ENCODE results near the gene VASN. TPM values are rescaled to one million over a fixed set of nuclear protein-coding genes. Genes with fewer than 3 reads are reported as not detected.

The VASN gene
- total RNA-seq, 1 donor from 2014 or later, result 3.1 TPM

GRCh38 chr16:4344983-4345835 is 26.4 kb upstream of the VASN start:
- no peak overlapping the region for H2AFZ ChIP-seq (replicated peaks)
- Mint-ChIP-seq H3K36me3 (peaks cover 13% of the 10 kb centered on the region), H3K27ac (no peak overlapping the region), H3K4me3 (peak overlapping the region; percentile 44), H3K9me3 (peaks cover 4% of the 10 kb centered on the region), H3K27me3 (ENCODE audit: insufficient read depth, low read depth) (peaks cover 15% of the 10 kb centered on the region), H3K4me1 (peaks cover 3% of the 10 kb centered on the region)
- H3K4me2 ChIP-seq, result no peak overlapping the region
- no peaks in the 10 kb centered on the region for H3K9me3 ChIP-seq (ENCODE audit: low read depth)
- peaks cover 5% of the 10 kb centered on the region for H3F3A ChIP-seq (ENCODE audit: low read depth)
- peaks cover 23% of the 10 kb centered on the region for H4K20me1 ChIP-seq (ENCODE audit: low read depth)
- no peaks in the 10 kb centered on the region for H3K4me1 ChIP-seq
- no peak overlapping the region for H3K27ac ChIP-seq
- peaks cover 70% of the 10 kb centered on the region for H3K79me2 ChIP-seq (ENCODE audit: low read depth)
- no peak overlapping the region for H3K4me3 ChIP-seq
- no peak for TF ChIP-seq EZH2 (IDR thresholded peaks at IDR 0.05)
- no peak for TF ChIP-seq CTCF (IDR thresholded peaks at IDR 0.05)
- DNase-seq (ENCODE audit: low spot score), result no peak
- no peak overlapping the region for H3K9ac ChIP-seq
- no peaks in the 10 kb centered on the region for H3K27me3 ChIP-seq
- no peaks in the 10 kb centered on the region for H3K36me3 ChIP-seq

- Mint-ChIP-seq H3K27me3 (ENCODE audit: insufficient read depth, low read depth) (peaks cover 15% of the 10 kb centered on the region), H3K9me3 (peaks cover 4% of the 10 kb centered on the region), H3K36me3 (peaks cover 13% of the 10 kb centered on the region), H3K27ac (no peak overlapping the region), H3K4me1 (peaks cover 3% of the 10 kb centered on the region), H3K4me3 (no peak overlapping the region)
- Histone ChIP-seq H3K79me2 (ENCODE audit: low read depth) (peaks cover 78% of the 10 kb centered on the region), H3K4me2 (no peak overlapping the region), H3K27me3 (no peaks in the 10 kb centered on the region), H3K4me1 (no peaks in the 10 kb centered on the region), H3K27ac (no peak overlapping the region), H3K4me3 (no peak overlapping the region), H3K9me3 (ENCODE audit: low read depth) (no peaks in the 10 kb centered on the region), H2AFZ (replicated peaks) (no peak overlapping the region), H3K36me3 (no peaks in the 10 kb centered on the region), H3K9ac (no peak overlapping the region), H4K20me1 (ENCODE audit: low read depth) (peaks cover 25% of the 10 kb centered on the region), H3F3A (ENCODE audit: low read depth) (peaks cover 10% of the 10 kb centered on the region)
- TF ChIP-seq EZH2 (IDR thresholded peaks at IDR 0.05) (no peak), EZH2phosphoT487 (IDR thresholded peaks at IDR 0.05) (no peak), CTCF (IDR thresholded peaks at IDR 0.05) (no peak)
- no peak for DNase-seq (ENCODE audit: low spot score)
Measured at GRCh38 chr16:4345836-4346781, 25.5 kb upstream of the VASN start.

- no peak overlapping the region for H3K4me3 ChIP-seq
- Mint-ChIP-seq H3K27me3 (ENCODE audit: insufficient read depth, low read depth) (peaks cover 15% of the 10 kb centered on the region), H3K27ac (peak overlapping the region; percentile 66), H3K4me3 (no peak overlapping the region), H3K36me3 (peaks cover 13% of the 10 kb centered on the region), H3K4me1 (peaks cover 10% of the 10 kb centered on the region), H3K9me3 (peaks cover 4% of the 10 kb centered on the region)
- H3F3A ChIP-seq (ENCODE audit: low read depth), result peaks cover 16% of the 10 kb centered on the region
- TF ChIP-seq CTCF (IDR thresholded peaks at IDR 0.05), result no peak
- DNase-seq (ENCODE audit: low spot score), result no peak
- peaks cover 6% of the 10 kb centered on the region for H3K27me3 ChIP-seq
- no peak overlapping the region for H3K9ac ChIP-seq
- no peak overlapping the region for H3K4me2 ChIP-seq
- peaks cover 24% of the 10 kb centered on the region for H4K20me1 ChIP-seq (ENCODE audit: low read depth)
- H3K9me3 ChIP-seq (ENCODE audit: low read depth), result no peaks in the 10 kb centered on the region
- peaks cover 4% of the 10 kb centered on the region for H3K4me1 ChIP-seq
- peaks cover 76% of the 10 kb centered on the region for H3K79me2 ChIP-seq (ENCODE audit: low read depth)
- no peaks in the 10 kb centered on the region for H3K36me3 ChIP-seq
- H2AFZ ChIP-seq (replicated peaks), result no peak overlapping the region
- H3K27ac ChIP-seq, result no peak overlapping the region
Measured at GRCh38 chr16:4347010-4347409, 24.6 kb upstream of the VASN start.

Data from neural progenitor cell (in vitro differentiated cells).